HG03025 (cell line): ENCODE results near the gene VAT1.
"Not testable (repeated sequence)": the region's sequence is repeated elsewhere in the genome, so short reads cannot be mapped to it uniquely, and the experiment has no call there.

Source experiments
- ATAC-seq: cut with Tn5 transposase; IDR thresholded peaks from one replicate; pipeline ENCODE4 v1.9.1; 2021; ENCODE audit warnings: mild to moderate bottlenecking, moderate library complexity; ENCODE audit not compliant: unreplicated experiment, low FRiP score

The VAT1 gene

DNA sequence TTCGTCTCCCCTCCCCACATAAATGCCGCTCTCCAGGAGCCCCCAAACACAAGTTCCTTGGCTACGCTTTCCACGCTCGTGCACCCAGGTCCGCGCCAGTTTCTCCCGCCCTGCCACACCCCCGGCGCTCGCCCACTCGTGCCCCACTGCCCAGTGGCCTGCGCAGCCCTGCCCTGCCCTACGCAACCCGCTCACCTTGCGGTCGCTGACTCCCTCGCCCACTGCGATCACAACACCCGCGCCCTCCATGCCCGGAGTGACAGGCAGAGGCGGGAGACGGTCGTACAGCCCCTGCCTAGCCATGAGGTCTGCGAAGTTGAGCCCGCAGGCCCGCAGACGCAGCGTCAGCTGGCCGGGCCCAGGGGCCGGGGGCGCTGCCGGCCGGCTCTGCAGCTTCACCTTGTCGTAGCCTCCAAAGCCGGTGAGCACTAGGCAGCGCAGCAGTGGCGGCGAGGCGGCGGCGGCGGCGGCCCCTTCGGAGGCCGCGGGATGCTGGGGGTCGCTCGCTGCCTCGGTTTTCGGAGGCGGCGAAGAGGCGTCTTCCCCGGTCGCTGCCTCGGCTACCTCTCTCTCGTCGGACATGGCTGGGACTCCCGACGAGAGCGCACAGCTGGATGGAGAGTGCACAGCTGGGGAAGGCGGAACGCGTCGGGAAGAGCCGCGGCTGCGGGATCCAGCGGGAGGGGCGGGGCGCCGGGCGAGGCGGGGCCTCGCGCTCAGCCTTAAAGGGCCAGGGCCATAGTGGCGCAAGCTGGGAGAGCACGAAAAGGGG lies at the start of gene VAT1:
Gene VAT1, minus strand, starts transcription at position 645 of the 772 bp plus-strand sequence. Its CDS starts 63 bp downstream, at position 582.
- ATAC-seq = no peak

- no peak for ATAC-seq
Observed at GRCh38 chr17:43070872-43071271, 48.7 kb upstream of the VAT1 start.

DNA sequence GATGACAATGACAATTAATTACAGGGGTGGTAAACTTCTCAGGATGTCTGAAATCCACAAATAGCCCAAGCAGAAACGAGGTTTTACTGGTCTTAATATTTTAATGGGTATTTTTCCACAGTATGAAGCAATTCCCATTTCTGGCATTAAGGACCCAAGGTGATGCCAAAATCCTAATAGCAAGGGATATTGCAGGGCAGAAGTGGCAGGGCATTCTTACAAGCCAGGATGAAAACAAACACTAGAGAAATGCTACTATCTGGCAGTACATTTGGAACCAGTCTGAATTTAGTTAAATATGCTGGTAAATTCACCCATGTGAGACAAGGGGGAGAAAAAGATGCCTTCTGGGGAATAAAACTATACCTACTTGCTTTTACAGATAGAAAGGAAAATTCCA lies 48.1 kb upstream of the VAT1 start:
- no peak for ATAC-seq

DNA sequence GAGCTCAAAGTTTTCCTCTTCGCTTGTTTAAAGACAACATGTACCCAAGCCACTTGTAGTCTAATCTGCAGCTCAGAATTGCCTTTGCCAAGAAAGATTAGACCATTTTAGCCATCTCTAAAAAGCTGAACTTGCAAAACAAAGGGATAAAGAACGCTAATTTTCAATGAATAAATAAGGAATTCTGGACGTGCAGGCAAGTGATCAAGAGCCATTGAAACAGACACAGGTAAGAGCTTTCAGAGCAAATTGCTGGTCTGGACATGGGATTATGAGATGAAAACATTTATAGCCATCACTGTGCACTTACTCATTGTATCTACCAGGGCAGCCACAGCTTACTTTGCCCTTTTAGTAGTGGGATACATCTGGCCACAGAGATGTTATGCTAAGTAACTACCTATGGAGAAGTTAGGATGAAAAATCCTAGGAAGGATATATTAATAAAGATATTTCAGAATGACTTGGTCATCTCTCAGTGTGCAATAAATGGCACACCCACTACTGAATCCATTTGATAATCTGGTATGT lies 47.2 kb upstream of the VAT1 start:
- ATAC-seq = no peak

- ATAC-seq = no peak
Observed at GRCh38 chr17:43068570-43069367, 46.6 kb upstream of the VAT1 start.

DNA sequence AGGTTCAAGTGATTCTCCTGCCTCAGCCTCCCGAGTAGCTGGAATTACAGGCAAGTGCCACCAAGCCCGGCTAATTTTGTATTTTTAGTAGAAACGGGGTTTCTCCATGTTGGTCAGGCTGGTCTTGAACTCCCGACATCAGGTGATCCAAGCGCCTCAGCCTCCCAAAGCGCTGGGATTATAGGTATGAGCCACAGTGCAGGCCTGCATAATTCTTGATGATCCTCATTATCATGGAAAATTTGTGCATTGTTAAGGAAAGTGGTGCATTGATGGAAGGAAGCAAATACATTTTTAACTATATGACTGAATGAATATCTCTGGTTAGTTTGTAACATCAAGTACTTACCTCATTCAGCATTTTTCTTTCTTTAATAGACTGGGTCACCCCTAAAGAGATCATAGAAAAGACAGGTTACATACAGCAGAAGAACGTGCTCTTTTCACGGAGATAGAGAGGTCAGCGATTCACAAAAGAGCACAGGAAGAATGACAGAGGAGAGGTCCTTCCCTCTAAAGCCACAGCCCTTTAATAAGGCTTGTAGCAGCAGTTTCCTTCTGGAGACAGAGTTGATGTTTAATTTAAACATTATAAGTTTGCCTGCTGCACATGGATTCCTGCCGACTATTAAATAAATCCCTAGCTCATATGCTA lies 40.9 kb upstream of the VAT1 start:
- no peak for ATAC-seq

DNA sequence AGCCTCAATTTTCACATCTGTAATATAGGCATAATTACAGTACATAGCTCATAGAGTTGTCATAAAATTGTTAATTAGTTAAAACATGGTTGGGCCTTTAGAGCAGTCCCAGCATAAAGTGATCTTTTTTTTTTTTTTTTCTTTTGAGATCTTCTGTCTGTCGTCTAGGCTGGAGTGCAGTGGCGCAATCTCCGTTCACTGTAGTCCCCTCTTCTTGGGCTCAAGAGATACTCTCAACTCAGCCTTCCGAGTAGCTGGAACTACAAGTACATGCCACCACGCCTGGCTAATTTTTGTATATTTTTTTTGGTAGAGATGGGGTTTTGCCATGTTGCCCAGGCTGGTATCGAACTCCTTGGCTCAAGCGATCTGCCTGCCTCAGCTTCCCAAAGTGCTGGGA lies 33.9 kb upstream of the VAT1 start:
- ATAC-seq = no peak

GRCh38 chr17:43053008-43053407 lies 30.8 kb upstream of the VAT1 start:
- ATAC-seq = not testable (repeated sequence)

DNA sequence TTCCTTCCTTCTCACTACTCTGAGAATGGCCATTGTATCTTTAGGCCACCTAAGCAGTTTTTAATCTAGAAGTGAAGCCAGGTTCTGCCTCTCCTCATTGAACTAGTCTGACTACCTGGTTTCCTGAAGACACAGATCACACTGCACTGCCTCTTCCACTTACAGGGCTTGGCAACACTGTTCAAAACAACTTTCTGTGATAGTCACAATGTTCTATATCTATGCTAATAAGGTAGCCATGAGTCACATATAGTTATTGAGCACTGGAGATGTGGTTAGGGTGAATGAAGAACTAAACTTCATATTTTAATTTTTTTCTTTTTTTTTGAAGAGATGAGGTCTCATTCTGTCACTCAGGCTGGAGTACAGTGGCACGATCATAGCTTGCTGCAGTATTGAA lies 29.8 kb upstream of the VAT1 start:
- ATAC-seq = no peak

DNA sequence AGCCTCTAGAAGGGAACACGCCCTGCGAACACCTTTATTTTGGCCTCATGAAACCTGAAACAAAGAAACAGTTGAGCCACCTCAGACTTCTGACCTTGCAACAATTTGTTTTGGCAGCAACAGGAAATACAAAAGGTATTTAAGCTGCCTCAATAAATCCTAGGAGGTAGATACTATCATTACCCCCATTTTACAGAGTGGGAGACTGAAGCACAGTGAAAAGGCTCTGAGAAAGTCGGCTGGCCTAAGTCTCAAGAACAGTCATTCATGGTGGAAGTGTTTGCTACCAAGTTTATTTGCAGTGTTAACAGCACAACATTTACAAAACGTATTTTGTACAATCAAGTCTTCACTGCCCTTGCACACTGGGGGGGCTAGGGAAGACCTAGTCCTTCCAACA lies 21.8 kb upstream of the VAT1 start:
- ATAC-seq = no peak

- no peak for ATAC-seq
Observed at GRCh38 chr17:43043307-43043706, 21.1 kb upstream of the VAT1 start.

GRCh38 chr17:43042025-43042628 lies 19.9 kb upstream of the VAT1 start:
- no peak for ATAC-seq

DNA sequence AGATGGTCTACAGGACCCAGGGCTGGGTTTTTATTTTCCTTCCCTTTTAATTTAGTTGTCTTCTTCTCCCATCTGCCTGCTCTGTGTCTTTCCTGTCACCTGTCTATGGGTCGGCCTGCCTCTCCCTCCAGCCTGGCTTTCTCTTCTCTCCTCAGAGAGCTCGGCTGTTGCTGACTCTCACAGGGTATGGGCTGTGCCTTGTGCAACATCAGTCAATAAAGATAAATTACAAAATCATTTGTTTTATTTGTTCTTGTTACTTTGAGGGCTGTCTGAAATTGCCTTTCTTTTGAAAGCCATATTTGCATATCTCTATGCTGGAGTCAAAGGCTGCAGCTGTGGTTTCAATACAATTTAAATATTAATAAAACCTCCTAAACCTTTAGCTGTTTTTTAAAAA lies 18.5 kb upstream of the VAT1 start:
- ATAC-seq = no peak

- no peak for ATAC-seq
Observed at GRCh38 chr17:43039646-43040045, 17.5 kb upstream of the VAT1 start.

GRCh38 chr17:43034894-43035293 lies 12.7 kb upstream of the VAT1 start:
- ATAC-seq = no peak

GRCh38 chr17:43033948-43034881 lies 12.0 kb upstream of the VAT1 start:
- ATAC-seq = no peak

- no peak for ATAC-seq
Observed at GRCh38 chr17:43031666-43032065, 9.5 kb upstream of the VAT1 start.

- ATAC-seq = no peak
Observed at GRCh38 chr17:43030137-43030767, 8.1 kb upstream of the VAT1 start.

DNA sequence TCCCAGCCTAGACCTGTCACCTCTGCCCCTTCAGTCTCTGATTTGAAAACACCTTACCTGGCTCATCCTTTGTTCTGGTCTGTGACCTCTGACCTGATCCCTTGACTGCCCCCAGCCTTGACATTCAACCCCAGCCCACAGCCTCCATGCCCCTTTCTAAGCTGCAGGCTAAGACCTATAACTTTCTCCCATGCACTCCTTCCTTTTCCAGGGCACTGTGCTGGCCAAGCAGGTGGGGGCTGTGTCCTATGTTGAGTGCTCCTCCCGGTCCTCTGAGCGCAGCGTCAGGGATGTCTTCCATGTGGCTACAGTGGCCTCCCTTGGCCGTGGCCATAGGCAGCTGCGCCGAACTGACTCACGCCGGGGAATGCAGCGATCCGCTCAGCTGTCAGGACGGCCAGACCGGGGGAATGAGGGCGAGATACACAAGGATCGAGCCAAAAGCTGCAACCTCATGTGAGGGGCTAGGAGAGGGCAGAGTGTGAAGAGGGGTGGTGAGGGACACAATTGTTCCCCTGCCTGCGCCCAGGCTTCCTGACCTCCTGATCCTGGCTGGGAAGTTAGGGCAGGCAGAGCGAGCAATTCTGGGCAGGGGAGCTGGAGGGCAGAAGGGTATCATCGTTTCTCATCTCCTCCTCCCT lies 6.2 kb upstream of the VAT1 start:
- ATAC-seq = no peak
